Coronary artery (tissue), 2 donors: ENCODE measurements around the gene SIGLEC11.

Source experiments
- DNase-seq: peaks from one replicate; pipeline ENCODE4 v3.0.0-alpha.2; 2017; ENCODE audit warnings: low spot score
- H3K27ac ChIP-seq, 2 donors: fragments of 200-600 bp; sonication (generic); one replicate each; pipeline ENCODE4 v1.5.1; 2016 to 2019
- H3K4me3 ChIP-seq: fragments of 200-600 bp; sonication (generic); 2 replicates; pipeline ENCODE4 v1.5.1; 2016; ENCODE audit warnings: mild to moderate bottlenecking, moderate library complexity
- TF ChIP-seq, protein P1 (sequence below): fragments of 200-600 bp; sonication (generic); IDR thresholded peaks from one replicate; pipeline ENCODE4 v1.5.1; 2019; ENCODE audit warnings: antibody characterized with exemption

SIGLEC11 gene

DNA sequence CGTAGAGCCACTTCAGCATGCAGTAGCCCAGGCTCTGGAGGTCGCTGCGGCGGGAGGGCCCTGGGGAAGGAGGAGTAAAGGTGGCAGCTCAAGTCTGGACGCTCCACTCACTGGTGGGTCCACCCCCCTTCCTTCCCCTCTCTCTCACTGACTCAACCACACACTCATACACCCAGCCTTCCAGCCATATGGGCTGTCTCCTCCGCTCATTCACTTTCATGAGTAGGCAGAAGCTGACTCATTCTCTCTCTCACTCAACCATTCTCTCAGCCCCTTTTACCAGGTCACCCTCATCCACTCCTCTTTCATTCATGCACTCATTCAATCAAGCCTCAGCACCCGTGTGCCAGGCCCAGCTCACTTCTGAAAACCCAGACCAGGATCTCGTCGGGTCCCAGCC, 27.5 kb upstream of the SIGLEC11 start:
- Histone ChIP-seq H3K27ac (no peak overlapping the region), H3K4me3 (no peak overlapping the region)
- DNase-seq = no peak
- TF ChIP-seq, protein P1, sequence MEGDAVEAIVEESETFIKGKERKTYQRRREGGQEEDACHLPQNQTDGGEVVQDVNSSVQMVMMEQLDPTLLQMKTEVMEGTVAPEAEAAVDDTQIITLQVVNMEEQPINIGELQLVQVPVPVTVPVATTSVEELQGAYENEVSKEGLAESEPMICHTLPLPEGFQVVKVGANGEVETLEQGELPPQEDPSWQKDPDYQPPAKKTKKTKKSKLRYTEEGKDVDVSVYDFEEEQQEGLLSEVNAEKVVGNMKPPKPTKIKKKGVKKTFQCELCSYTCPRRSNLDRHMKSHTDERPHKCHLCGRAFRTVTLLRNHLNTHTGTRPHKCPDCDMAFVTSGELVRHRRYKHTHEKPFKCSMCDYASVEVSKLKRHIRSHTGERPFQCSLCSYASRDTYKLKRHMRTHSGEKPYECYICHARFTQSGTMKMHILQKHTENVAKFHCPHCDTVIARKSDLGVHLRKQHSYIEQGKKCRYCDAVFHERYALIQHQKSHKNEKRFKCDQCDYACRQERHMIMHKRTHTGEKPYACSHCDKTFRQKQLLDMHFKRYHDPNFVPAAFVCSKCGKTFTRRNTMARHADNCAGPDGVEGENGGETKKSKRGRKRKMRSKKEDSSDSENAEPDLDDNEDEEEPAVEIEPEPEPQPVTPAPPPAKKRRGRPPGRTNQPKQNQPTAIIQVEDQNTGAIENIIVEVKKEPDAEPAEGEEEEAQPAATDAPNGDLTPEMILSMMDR = no peak

DNA sequence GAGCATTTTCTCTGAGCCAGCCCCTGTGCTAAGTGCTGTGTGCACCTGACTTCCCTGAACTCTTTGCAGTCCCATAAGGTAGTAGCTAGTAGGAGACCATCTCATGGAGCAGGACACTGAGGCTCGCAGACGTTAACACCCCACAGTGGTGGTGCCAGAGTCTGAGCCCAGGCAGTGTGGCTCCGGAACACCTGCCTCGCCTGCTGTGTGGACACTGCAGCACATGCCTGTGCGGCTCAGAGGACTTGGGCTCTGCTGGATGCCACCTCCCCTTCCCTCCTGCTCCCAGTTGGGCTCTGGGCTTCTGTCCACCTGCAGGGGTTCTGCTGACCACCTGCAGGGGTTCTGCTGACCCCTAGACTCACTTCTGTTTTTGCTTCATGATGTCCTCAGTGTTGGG, 27.0 kb upstream of the SIGLEC11 start:
- Histone ChIP-seq H3K4me3 (no peak overlapping the region), H3K27ac (no peak overlapping the region)
- TF ChIP-seq, protein P1 = no peak
- no peak for DNase-seq

DNA sequence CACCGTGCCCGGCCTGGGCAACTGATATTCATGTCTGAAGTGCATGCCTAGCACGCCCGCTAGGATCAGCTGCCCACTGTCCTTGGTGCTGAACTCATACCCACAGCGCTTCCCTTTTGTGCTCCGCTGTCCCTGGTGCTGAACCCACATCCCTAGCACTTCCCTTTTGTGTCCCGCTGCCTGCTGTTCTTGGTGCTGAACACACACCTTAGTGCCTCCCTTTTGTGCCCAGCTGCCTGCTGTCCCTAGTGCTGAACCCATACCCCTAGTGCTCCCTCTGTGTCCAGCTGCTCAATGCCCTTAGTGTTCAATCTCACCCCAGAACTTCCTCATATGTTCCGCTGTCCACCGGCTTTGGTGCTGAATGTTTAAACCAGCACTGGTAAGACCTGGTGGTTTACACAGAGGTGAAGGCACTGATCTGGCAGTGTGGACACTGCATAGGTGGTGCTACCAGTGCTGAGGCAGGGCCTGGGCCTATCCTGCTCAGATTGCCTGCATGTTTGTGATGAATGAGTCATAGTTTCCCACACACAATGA, 26.3 kb upstream of the SIGLEC11 start:
- TF ChIP-seq, protein P1 = no peak
- no peak for DNase-seq
- H3K4me3 ChIP-seq = no peak overlapping the region
- no peak overlapping the region for H3K27ac ChIP-seq

DNA sequence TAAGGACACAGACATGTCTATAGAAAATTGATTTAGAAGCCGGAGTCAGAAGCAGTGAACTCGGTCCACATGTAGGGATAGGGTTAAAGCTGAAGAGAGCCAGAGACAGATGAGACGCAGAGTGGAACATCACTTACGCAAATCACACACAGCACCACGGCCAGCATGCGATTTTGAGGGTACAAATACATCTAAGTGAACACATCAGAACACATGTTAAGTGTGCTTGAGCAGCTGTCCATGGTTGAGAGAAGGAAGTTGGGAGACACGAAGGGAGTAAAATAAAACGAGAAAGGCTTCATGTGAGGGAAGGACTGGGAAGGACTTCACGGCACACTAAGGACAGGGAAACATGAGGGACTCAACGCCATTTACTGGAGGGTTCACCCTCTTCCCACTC, 25.4 kb upstream of the SIGLEC11 start:
- TF ChIP-seq, protein P1 = no peak
- H3K4me3 ChIP-seq = no peak overlapping the region
- no peak overlapping the region for H3K27ac ChIP-seq
- no peak for DNase-seq

DNA sequence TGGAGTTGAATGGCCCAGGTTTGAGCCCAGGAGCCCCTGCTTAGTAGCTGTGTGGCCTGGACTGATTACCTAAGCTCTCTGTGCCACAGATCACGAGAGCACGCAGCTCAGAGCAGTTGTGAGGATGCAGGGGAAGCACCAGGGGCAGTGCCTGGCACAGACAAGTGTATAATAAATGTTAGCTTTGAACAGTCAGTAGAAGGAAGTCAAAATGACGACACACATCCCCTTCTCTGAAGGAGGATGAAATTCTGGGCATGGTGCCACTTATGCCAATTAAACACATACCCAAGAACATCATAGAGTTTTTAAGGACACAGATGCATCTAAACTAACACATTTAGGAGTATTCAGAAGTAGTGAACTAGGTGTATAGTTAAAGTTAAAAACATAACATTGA, 24.9 kb upstream of the SIGLEC11 start:
- TF ChIP-seq, protein P1 = no peak
- no peak overlapping the region for H3K4me3 ChIP-seq
- DNase-seq = no peak
- H3K27ac ChIP-seq = no peak overlapping the region

DNA sequence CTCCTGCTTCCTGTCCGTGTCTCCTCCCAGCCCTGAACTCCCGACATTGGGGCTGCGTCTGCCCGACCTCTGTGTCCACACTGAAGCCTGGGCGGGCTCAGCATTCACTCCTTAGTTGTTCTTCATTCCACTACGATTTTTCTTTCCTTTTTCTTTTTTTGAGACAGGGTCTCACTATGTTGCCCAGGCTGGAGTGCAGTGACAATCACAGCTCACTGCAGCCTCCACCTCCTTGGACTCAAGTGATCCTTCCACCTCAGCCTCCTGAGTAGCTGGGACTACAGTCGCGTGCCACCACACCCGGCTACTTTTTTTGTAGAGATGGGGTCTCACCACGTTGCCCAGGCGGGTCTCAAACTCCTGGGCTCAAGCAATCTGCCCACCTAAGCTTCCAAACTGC, 23.5 kb upstream of the SIGLEC11 start:
- Histone ChIP-seq H3K4me3 (no peak overlapping the region), H3K27ac (no peak overlapping the region)
- TF ChIP-seq, protein P1 = no peak
- no peak for DNase-seq

DNA sequence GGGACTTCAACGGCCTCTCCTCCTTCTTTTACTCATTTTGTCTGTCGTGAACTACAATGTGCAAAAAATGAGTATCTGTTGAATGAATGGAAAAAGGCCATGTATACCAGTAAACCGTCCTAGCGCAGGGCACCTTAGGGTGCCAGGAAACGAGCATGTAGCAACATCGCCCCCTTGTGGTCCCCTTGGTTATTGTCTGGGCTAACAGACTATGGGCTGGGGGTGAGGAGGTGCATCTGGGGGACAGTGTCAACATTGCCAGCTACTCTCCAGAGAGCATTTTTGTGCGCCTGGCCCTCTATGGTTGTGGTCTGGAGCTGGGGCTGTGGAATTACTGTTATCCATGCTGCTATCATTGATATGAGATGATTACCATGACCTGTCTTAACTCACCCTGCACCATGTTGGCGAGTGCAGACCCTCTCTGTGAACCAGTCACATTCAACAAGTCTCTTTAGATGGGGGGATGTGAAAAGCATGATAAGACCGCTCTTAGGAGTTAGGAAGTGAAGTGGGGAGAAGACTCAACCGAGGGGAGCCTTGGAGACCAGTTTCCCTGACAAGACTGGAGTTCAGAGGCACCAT, 22.8 kb upstream of the SIGLEC11 start:
- no peak for DNase-seq
- H3K27ac ChIP-seq = no peak overlapping the region
- no peak overlapping the region for H3K4me3 ChIP-seq
- TF ChIP-seq, protein P1 = peak; percentile 46
